Measurements from ENCODE around the gene BCL7B. TPM values are rescaled to one million over a fixed set of nuclear protein-coding genes. Genes with fewer than 3 reads are reported as not detected.
"Not testable (repeated sequence)": the region's sequence is repeated elsewhere in the genome, so short reads cannot be mapped to it uniquely, and the experiment has no call there.

Gene BCL7B
- total RNA-seq, 4 donors from 2014 or later: 13.8 to 63.5 (median 43.7) TPM

- intact Hi-C loops (cut with DNase I; ENCODE audit: low total_unique reads): no loop called here
- no peak for TF ChIP-seq POLR2A (IDR thresholded peaks at IDR 0.05)
- TF ChIP-seq CTCF (IDR thresholded peaks at IDR 0.05): no peak
- Histone ChIP-seq H3K27ac (no peak overlapping the region), H3K4me3 (no peak overlapping the region), H3K9me3 (no peaks in the 10 kb centered on the region), H3K27me3 (no peaks in the 10 kb centered on the region), H3K4me1 (no peaks in the 10 kb centered on the region), H3K36me3 (no peaks in the 10 kb centered on the region)
- DNase-seq: no peak
These were observed 52.6 kb downstream of the BCL7B start for GRCh38 chr7:73504920-73505319.

- no peak for TF ChIP-seq POLR2A (IDR thresholded peaks at IDR 0.05)
- no peak for TF ChIP-seq CTCF (IDR thresholded peaks at IDR 0.05)
- H3K36me3 ChIP-seq: no peaks in the 10 kb centered on the region
- no peaks in the 10 kb centered on the region for H3K27me3 ChIP-seq
- H3K4me3 ChIP-seq: no peak overlapping the region
- no peak for DNase-seq
- H3K27ac ChIP-seq: no peak overlapping the region
- H3K9me3 ChIP-seq: no peaks in the 10 kb centered on the region
- intact Hi-C loops (cut with DNase I; ENCODE audit: low total_unique reads): no loop called here
- H3K4me1 ChIP-seq: no peaks in the 10 kb centered on the region
These were observed 53.5 kb downstream of the BCL7B start for GRCh38 chr7:73504017-73504416.

- DNase-seq: no peak
- Histone ChIP-seq H3K27me3 (no peaks in the 10 kb centered on the region), H3K27ac (no peak overlapping the region), H3K36me3 (no peaks in the 10 kb centered on the region), H3K9me3 (no peaks in the 10 kb centered on the region), H3K4me3 (no peak overlapping the region), H3K4me1 (no peaks in the 10 kb centered on the region)
- intact Hi-C loops (cut with DNase I; ENCODE audit: low total_unique reads): no loop called here
- TF ChIP-seq CTCF (IDR thresholded peaks at IDR 0.05) (no peak), POLR2A (IDR thresholded peaks at IDR 0.05) (no peak)
These were observed 54.3 kb downstream of the BCL7B start for GRCh38 chr7:73503229-73503628.

GRCh38 chr7:73496626-73497025 is 60.9 kb downstream of the BCL7B start:
- DNase-seq: no peak
- intact Hi-C loops (cut with DNase I; ENCODE audit: low total_unique reads): no loop called here
- Histone ChIP-seq H3K9me3 (no peaks in the 10 kb centered on the region), H3K36me3 (no peaks in the 10 kb centered on the region), H3K4me3 (no peak overlapping the region), H3K27ac (no peak overlapping the region), H3K27me3 (no peaks in the 10 kb centered on the region), H3K4me1 (no peaks in the 10 kb centered on the region)
- TF ChIP-seq POLR2A (IDR thresholded peaks at IDR 0.05) (no peak), CTCF (IDR thresholded peaks at IDR 0.05) (no peak)

DNA sequence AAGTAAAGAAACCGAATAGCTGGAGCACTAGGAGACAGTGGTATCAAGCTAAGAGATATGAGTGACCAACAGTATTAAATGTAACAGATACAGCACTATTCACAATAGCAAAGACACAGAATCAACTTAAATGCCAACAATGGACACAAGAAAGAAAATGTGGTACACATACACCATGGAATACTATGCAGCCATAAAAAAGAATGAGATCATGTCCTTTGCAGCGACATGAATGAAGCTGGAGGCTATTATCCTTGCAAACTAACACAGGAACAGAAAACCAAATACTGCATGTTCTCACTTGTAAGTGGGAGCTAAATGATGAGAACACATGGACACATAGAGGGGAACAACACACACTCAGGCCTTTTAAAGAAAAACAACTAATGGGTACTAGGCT is 62.0 kb downstream of the BCL7B start:
- H3K4me3 ChIP-seq; H3K4me1 ChIP-seq; H3K27ac ChIP-seq; DNase-seq; H3K36me3 ChIP-seq; H3K27me3 ChIP-seq; H3K9me3 ChIP-seq; intact Hi-C loops (cut with DNase I; ENCODE audit: low total_unique reads): not testable (repeated sequence)

DNA sequence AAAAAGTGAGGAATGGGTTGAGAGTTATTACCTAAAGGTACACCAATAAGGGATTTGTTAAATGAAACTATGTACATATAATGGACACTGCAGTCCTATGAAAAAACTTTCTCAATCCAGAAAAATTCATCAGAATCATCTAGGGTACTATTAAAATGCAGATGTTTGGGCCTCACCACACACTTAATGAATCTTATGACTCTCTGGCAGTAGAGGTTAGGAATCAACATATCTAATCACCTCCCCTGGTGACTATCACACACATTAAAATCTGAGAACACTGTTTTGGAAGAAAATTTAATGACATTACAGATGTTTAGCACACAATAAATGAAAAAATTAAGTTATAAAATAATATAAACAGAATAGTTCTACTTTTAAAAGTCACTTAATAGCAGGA is 67.5 kb downstream of the BCL7B start:
- TF ChIP-seq POLR2A (IDR thresholded peaks at IDR 0.05) (no peak), CTCF (IDR thresholded peaks at IDR 0.05) (no peak)
- intact Hi-C loops (cut with DNase I; ENCODE audit: low total_unique reads): no loop called here
- DNase-seq: no peak
- Histone ChIP-seq H3K4me3 (no peak overlapping the region), H3K36me3 (peaks cover 0 to 1% of the 10 kb centered on the region in 2 donors), H3K9me3 (no peaks in the 10 kb centered on the region), H3K4me1 (no peaks in the 10 kb centered on the region), H3K27me3 (no peaks in the 10 kb centered on the region), H3K27ac (no peak overlapping the region)

Measured in uterus (tissue), 4 donors.